Neutrophil (primary cell): ENCODE measurements around the gene LUZP4.

Experiments used
- H3K27ac ChIP-seq: fragments of 200-600 bp; sonication (generic); 2 replicates; pipeline ENCODE4 v1.5.1; 2016; ENCODE audit warnings: mild to moderate bottlenecking, moderate library complexity
- H3K27me3 ChIP-seq: fragments of 200-600 bp; sonication (generic); 2 replicates; pipeline ENCODE4 v1.6.0; 2016; ENCODE audit warnings: mild to moderate bottlenecking
- H3K36me3 ChIP-seq: fragments of 200-600 bp; sonication (generic); 2 replicates; pipeline ENCODE4 v1.5.1; 2017
- H3K4me1 ChIP-seq, 2 experiments: fragments of 200-600 bp in 1 of 2; sonication (generic) in 1 of 2; 1 replicate in 1 of 2; 2 replicates in 1 of 2; pipeline versions ENCODE4 v1.5.1 to v1.6.1; 2013 to 2016; ENCODE audit warnings: low read depth in 1 of 2, low read length in 1 of 2, mild to moderate bottlenecking in 1 of 2, moderate library complexity in 1 of 2; ENCODE audit not compliant: control insufficient read depth in 1 of 2, insufficient read depth in 1 of 2
- H3K4me3 ChIP-seq, 2 experiments: fragments of 200-600 bp in 1 of 2; sonication (generic) in 1 of 2; 1 replicate in 1 of 2; 2 replicates in 1 of 2; pipeline ENCODE4 v1.5.1; 2013 to 2016; ENCODE audit warnings: low read depth in 1 of 2, low read length in 1 of 2, mild to moderate bottlenecking in 1 of 2, moderate library complexity in 1 of 2
- H3K9me3 ChIP-seq: fragments of 200-600 bp; sonication (generic); 2 replicates; pipeline ENCODE4 v1.5.1; 2016
- CTCF ChIP-seq: fragments of 200-600 bp; sonication (generic); IDR thresholded peaks from 2 replicates; pipeline ENCODE4 v1.5.1; 2016; ENCODE audit warnings: antibody characterized with exemption

Gene LUZP4

GRCh38 chrX:115260330-115260729 is 29.2 kb upstream of the LUZP4 start:
- no peaks in the 10 kb centered on the region for H3K27me3 ChIP-seq
- H3K27ac ChIP-seq, result no peak overlapping the region
- H3K9me3 ChIP-seq, result no peaks in the 10 kb centered on the region
- no peaks in the 10 kb centered on the region for H3K4me1 ChIP-seq
- H3K4me3 ChIP-seq, result no peak overlapping the region
- H3K36me3 ChIP-seq, result no peaks in the 10 kb centered on the region
- no peak for TF ChIP-seq CTCF

GRCh38 chrX:115261148-115261547 is 28.4 kb upstream of the LUZP4 start:
- Histone ChIP-seq H3K9me3 (no peaks in the 10 kb centered on the region), H3K4me3 (no peak overlapping the region), H3K4me1 (no peaks in the 10 kb centered on the region), H3K27ac (no peak overlapping the region), H3K27me3 (no peaks in the 10 kb centered on the region), H3K36me3 (no peaks in the 10 kb centered on the region)
- no peak for TF ChIP-seq CTCF

- H3K4me3 ChIP-seq, result no peak overlapping the region
- H3K27me3 ChIP-seq, result no peaks in the 10 kb centered on the region
- no peaks in the 10 kb centered on the region for H3K36me3 ChIP-seq
- no peak for TF ChIP-seq CTCF
- no peaks in the 10 kb centered on the region for H3K9me3 ChIP-seq
- H3K4me1 ChIP-seq, result no peaks in the 10 kb centered on the region
- H3K27ac ChIP-seq, result no peak overlapping the region
These were observed 25.5 kb upstream of the LUZP4 start for GRCh38 chrX:115264009-115264408.

GRCh38 chrX:115266300-115266699 is 23.2 kb upstream of the LUZP4 start:
- H3K27ac ChIP-seq, result no peak overlapping the region
- no peak overlapping the region for H3K4me3 ChIP-seq
- H3K27me3 ChIP-seq, result no peaks in the 10 kb centered on the region
- no peaks in the 10 kb centered on the region for H3K9me3 ChIP-seq
- H3K4me1 ChIP-seq, result no peaks in the 10 kb centered on the region
- H3K36me3 ChIP-seq, result no peaks in the 10 kb centered on the region
- TF ChIP-seq CTCF, result no peak

- Histone ChIP-seq H3K27ac (no peak overlapping the region), H3K9me3 (no peaks in the 10 kb centered on the region), H3K27me3 (no peaks in the 10 kb centered on the region), H3K36me3 (no peaks in the 10 kb centered on the region), H3K4me3 (no peak overlapping the region), H3K4me1 (no peaks in the 10 kb centered on the region)
- TF ChIP-seq CTCF, result no peak
These were observed 21.1 kb upstream of the LUZP4 start for GRCh38 chrX:115268421-115268820.

GRCh38 chrX:115269051-115269683 is 20.3 kb upstream of the LUZP4 start:
- no peaks in the 10 kb centered on the region for H3K27me3 ChIP-seq
- H3K4me1 ChIP-seq, result no peaks in the 10 kb centered on the region
- no peaks in the 10 kb centered on the region for H3K9me3 ChIP-seq
- no peak overlapping the region for H3K4me3 ChIP-seq
- H3K27ac ChIP-seq, result no peak overlapping the region
- no peaks in the 10 kb centered on the region for H3K36me3 ChIP-seq
- TF ChIP-seq CTCF, result no peak
